Kidney (tissue), 14 donors: ENCODE measurements around the gene ST3GAL4. TPM values are rescaled to one million over a fixed set of nuclear protein-coding genes. Genes with fewer than 3 reads are reported as not detected.

Source experiments
- DNase-seq, 5 donors: peaks; one replicate each; pipeline ENCODE4 v3.0.0-alpha.2; 2013 to 2020
- FAIRE-seq: peaks from 2 replicates; lab custom pipeline; 2012; peaks lifted over from hg19 to GRCh38; lab: Jason Lieb, UNC
- H3K27ac ChIP-seq, 2 donors: one replicate each; pipeline ENCODE4 v1.7.0; 2013; ENCODE audit warnings: low read depth in 2 of 2, low read length in 2 of 2, inconsistent platforms in 1 of 2
- H3K27me3 ChIP-seq: one replicate; pipeline ENCODE4 v1.7.1; 2013; ENCODE audit warnings: low read length, inconsistent platforms; ENCODE audit not compliant: control insufficient read depth, insufficient read depth
- H3K36me3 ChIP-seq, 3 donors: one replicate each; pipeline versions ENCODE4 v1.7.0 to v1.7.1; 2013; ENCODE audit warnings: low read length in 3 of 3, control low read depth in 1 of 3, inconsistent platforms in 1 of 3; ENCODE audit not compliant: insufficient read depth in 3 of 3, control insufficient read depth in 2 of 3
- H3K4me1 ChIP-seq, 3 donors: one replicate each; pipeline versions ENCODE4 v1.7.0 to v1.7.1; 2013; ENCODE audit warnings: low read length in 3 of 3, inconsistent platforms in 1 of 3, low read depth in 1 of 3; ENCODE audit not compliant: control insufficient read depth in 2 of 3, insufficient read depth in 2 of 3
- H3K4me3 ChIP-seq, 3 donors: one replicate each; pipeline versions ENCODE4 v1.7.0 to v1.8.1; 2013; ENCODE audit warnings: low read length in 3 of 3, control low read depth in 1 of 3, inconsistent platforms in 1 of 3
- H3K9ac ChIP-seq, 3 donors: one replicate each; pipeline versions ENCODE4 v1.7.0 to v1.7.1; 2013; ENCODE audit warnings: low read length in 3 of 3, control low read depth in 1 of 3, inconsistent platforms in 1 of 3
- H3K9me3 ChIP-seq, 3 donors: one replicate each; pipeline versions ENCODE4 v1.7.0 to v1.7.1; 2013; ENCODE audit warnings: low read length in 3 of 3, control low read depth in 1 of 3, inconsistent platforms in 1 of 3; ENCODE audit not compliant: control insufficient read depth in 2 of 3, insufficient read depth in 1 of 3
- intact Hi-C: fragments of 100-400 bp; cut with DNase I; formaldehyde crosslinking; loops from one replicate; pipeline ENCODE4 v1.11.1; 2022
- polyA plus RNA-seq: library from polyadenylated mRNA; stranded (reverse); fragments of 350-450 nt; fragmentation: Illumina TruSeq; extraction: RNeasy Lipid Tissue Mini Kit (QIAGEN cat#74804); gene quantifications from one replicate; pipeline ENCODE4 v1.2.3, GENCODE V29; 2014; ENCODE audit warnings: low read depth, low replicate concordance; ENCODE audit not compliant: insufficient read depth
- total RNA-seq: library from RNA; stranded (reverse); fragmentation: NEBNext Ultra II Directional; extraction: Animal tissue kit (Norgen Biotek cat#: 25700); gene quantifications from one replicate; pipeline ENCODE4 v1.2.1, GENCODE V29; 2021
- TF ChIP-seq, protein P1 (sequence below): IDR thresholded peaks from 3 replicates; pipeline ENCODE4 v1.5.1; 2012; ENCODE audit warnings: mild to moderate bottlenecking, moderate library complexity, borderline replicate concordance; ENCODE audit not compliant: insufficient read depth; ENCODE audit errors: extremely low read depth
- donor health status: control.
- donor health status: control.
- donor health status: control.
- donor health status: control.
- donor health status: control.
- donor health status: DM: yes; HTN: yes; CAD: no.
- donor health status: Normal renal cell carcinoma (clear cell type).

ST3GAL4 gene
- total and polyA plus RNA-seq, 2 donors from 2014 or later = 27.4 to 72.8 TPM

DNA sequence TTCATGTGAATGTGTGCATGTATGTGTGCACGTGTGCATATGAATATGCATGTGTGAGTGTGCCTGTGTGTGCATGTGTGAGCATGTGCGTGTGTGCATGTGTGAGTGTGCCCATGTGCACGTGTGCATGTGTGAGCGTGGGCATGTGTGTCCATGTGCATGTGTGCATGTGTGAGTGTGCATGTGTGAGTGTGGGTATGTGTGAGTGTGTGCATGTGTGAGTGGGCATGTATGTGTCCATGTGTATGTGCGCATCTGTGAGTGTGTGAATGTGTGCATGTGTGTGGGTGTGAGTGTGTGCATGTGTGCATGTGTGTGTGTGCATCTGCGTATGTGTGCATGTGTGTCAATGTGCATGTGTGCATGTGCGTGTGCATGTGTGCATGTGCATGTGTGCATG is 94.7 kb downstream of the ST3GAL4 start:
- H3K4me3 ChIP-seq = peak overlapping the region in 1 of 3 donors; percentile 54
- H3K9ac ChIP-seq = peak overlapping the region in 1 of 3 donors; percentile 33
- no peak for DNase-seq
- H3K36me3 ChIP-seq = peaks cover 0 to 8% (median 0%) of the 10 kb centered on the region in 3 donors
- FAIRE-seq = no peak
- TF ChIP-seq, protein P1, sequence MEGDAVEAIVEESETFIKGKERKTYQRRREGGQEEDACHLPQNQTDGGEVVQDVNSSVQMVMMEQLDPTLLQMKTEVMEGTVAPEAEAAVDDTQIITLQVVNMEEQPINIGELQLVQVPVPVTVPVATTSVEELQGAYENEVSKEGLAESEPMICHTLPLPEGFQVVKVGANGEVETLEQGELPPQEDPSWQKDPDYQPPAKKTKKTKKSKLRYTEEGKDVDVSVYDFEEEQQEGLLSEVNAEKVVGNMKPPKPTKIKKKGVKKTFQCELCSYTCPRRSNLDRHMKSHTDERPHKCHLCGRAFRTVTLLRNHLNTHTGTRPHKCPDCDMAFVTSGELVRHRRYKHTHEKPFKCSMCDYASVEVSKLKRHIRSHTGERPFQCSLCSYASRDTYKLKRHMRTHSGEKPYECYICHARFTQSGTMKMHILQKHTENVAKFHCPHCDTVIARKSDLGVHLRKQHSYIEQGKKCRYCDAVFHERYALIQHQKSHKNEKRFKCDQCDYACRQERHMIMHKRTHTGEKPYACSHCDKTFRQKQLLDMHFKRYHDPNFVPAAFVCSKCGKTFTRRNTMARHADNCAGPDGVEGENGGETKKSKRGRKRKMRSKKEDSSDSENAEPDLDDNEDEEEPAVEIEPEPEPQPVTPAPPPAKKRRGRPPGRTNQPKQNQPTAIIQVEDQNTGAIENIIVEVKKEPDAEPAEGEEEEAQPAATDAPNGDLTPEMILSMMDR = no peak
- H3K27me3 ChIP-seq = peaks cover 6% of the 10 kb centered on the region
- H3K9me3 ChIP-seq = peaks cover 0 to 15% (median 0%) of the 10 kb centered on the region in 3 donors
- intact Hi-C loops = loop anchor here (10.0 kb wide), 1 partner anchor 685 kb away; no protein-coding TSS in a partner anchor
- H3K27ac ChIP-seq = no peak overlapping the region
- H3K4me1 ChIP-seq = peaks cover 0 to 4% (median 0%) of the 10 kb centered on the region in 3 donors

DNA sequence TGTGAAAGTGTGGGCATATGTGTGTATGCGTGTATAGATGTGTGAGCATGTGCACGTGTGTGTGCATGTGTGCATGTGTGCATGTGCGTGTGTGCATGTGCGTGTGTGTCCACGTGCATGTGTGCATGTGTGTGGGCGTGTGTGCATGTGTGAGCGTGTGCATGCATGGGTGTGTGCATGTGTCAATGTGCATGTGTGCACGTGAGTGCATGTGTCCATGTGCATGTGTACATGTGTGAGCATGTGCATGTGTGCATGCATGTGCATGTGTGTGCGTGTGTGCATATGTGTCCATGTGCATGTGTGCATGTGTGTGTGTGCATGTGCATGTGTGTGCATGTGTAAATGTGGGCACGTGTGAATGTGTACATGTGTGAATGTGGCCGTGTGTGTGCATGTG is 95.3 kb downstream of the ST3GAL4 start:
- DNase-seq (no peak), FAIRE-seq (no peak)
- Histone ChIP-seq H3K27ac (no peak overlapping the region), H3K36me3 (peaks cover 0 to 8% (median 0%) of the 10 kb centered on the region in 3 donors), H3K9me3 (peaks cover 0 to 15% (median 0%) of the 10 kb centered on the region in 3 donors), H3K27me3 (peaks cover 6% of the 10 kb centered on the region), H3K4me3 (peak overlapping the region in 1 of 3 donors; percentile 54), H3K4me1 (peaks cover 0 to 4% (median 0%) of the 10 kb centered on the region in 3 donors), H3K9ac (peak overlapping the region in 1 of 3 donors; percentile 20)
- intact Hi-C loops = loop anchor here (10.0 kb wide), 1 partner anchor 684 kb away; no protein-coding TSS in a partner anchor
- TF ChIP-seq, protein P1 = no peak

DNA sequence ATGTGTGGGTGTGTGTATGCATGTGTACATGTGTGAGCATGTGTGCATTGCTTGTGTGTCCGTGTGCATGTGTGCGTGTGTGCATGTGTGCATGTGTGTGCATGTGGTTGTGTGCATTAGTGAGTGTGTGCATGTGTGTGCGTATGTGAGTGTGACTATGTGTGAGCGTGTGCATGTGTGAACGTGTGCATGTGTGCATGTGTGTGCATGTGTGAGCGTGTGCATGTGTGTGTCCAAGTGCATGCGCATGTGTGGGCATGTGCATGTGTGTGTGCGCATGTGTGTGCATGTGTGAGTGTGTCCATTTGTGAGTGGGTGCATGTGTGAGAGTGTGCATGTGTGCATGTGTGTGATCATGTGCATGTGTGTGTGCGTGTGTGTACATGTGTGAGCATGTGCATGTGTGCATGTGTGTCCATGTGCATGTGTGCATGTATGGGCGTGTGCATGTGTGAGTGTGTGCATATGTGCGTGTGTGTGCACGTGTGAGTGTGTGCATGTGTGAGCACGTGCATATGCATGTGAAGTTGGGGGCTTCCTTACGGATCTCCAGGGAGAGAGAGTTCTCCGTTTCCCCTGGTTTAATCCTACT is 95.8 kb downstream of the ST3GAL4 start:
- Histone ChIP-seq H3K9ac (peak overlapping the region in 1 of 3 donors; percentile 20), H3K4me3 (peak overlapping the region in 1 of 3 donors; percentile 54), H3K27ac (no peak overlapping the region), H3K27me3 (peaks cover 6% of the 10 kb centered on the region), H3K4me1 (peaks cover 0 to 4% (median 0%) of the 10 kb centered on the region in 3 donors), H3K36me3 (peaks cover 0 to 8% (median 0%) of the 10 kb centered on the region in 3 donors), H3K9me3 (peaks cover 0 to 15% (median 0%) of the 10 kb centered on the region in 3 donors)
- FAIRE-seq (no peak), DNase-seq (no peak)
- intact Hi-C loops = loop anchor here (10.0 kb wide), 1 partner anchor 683 kb away; no protein-coding TSS in a partner anchor
- TF ChIP-seq, protein P1 = no peak
